LNCaP clone FGC (cell line): ENCODE results near the gene INKA1.

Experiments used
- DNase-seq: peaks from one replicate; pipeline ENCODE4 v3.0.0-alpha.2; 2011; ENCODE audit warnings: low read depth
- H3K4me3 ChIP-seq: 2 replicates; pipeline ENCODE4 v1.5.1; 2011; ENCODE audit warnings: mild to moderate bottlenecking, low read depth, low read length, control low read depth
- CTCF ChIP-seq: IDR thresholded peaks from 2 replicates; pipeline ENCODE4 v1.5.1; 2012; ENCODE audit warnings: mild to moderate bottlenecking; ENCODE audit not compliant: control insufficient read depth, insufficient read depth; ENCODE audit errors: extremely low read depth

Gene INKA1

GRCh38 chr3:49787536-49787935, 15.5 kb upstream of the INKA1 start:
- no peak for DNase-seq
- H3K4me3 ChIP-seq: no peak overlapping the region
- TF ChIP-seq CTCF: no peak

GRCh38 chr3:49788056-49788455, 15.0 kb upstream of the INKA1 start:
- no peak for DNase-seq
- H3K4me3 ChIP-seq: no peak overlapping the region
- TF ChIP-seq CTCF: no peak

- H3K4me3 ChIP-seq: no peak overlapping the region
- TF ChIP-seq CTCF: no peak
- DNase-seq: no peak
These were observed 12.2 kb upstream of the INKA1 start for GRCh38 chr3:49790626-49791411.

GRCh38 chr3:49791571-49791970, 11.5 kb upstream of the INKA1 start:
- H3K4me3 ChIP-seq: no peak overlapping the region
- TF ChIP-seq CTCF: no peak
- no peak for DNase-seq

- no peak overlapping the region for H3K4me3 ChIP-seq
- TF ChIP-seq CTCF: no peak
- DNase-seq: no peak
These were observed 10.5 kb upstream of the INKA1 start for GRCh38 chr3:49792371-49793150.

GRCh38 chr3:49793486-49794085, 9.5 kb upstream of the INKA1 start:
- DNase-seq: no peak
- TF ChIP-seq CTCF: no peak
- H3K4me3 ChIP-seq: no peak overlapping the region
